CD4-positive, alpha-beta T cell (primary cell): ENCODE results near the gene CCDC174. TPM values are rescaled to one million over a fixed set of nuclear protein-coding genes. Genes with fewer than 3 reads are reported as not detected.

Experiments
- ATAC-seq: fragments of 200-7000 bp; cut with Tn5 transposase; one replicate; pipeline ENCODE4 v1.10.0; 2022; ENCODE audit warnings: mild to moderate bottlenecking; ENCODE audit not compliant: poor library complexity
- CTCF ChIA-PET: fragments of 350-600 bp; sonication (Branson Sonifier 250); formaldehyde crosslinking; loops from one replicate; lab custom pipeline; 2021; ENCODE audit warnings: antibody characterized with exemption, inconsistent platforms; lab: Charles Lee
- POLR2A ChIA-PET: fragments of 350-600 bp; sonication (Branson Sonifier 250); formaldehyde crosslinking; loops from one replicate; lab custom pipeline; 2021; ENCODE audit warnings: antibody characterized with exemption, inconsistent platforms; lab: Charles Lee
- DNase-seq, 14 experiments: peaks; one replicate each; pipeline ENCODE4 v3.0.0-alpha.2; 2013 to 2020; ENCODE audit warnings: mixed read lengths in 2 of 14
- H3K27ac ChIP-seq, 2 donors: one replicate each; pipeline versions ENCODE4 v1.5.1 to v1.7.0; 2013; ENCODE audit warnings: low read length in 2 of 2, low read depth in 1 of 2, mild to moderate bottlenecking in 1 of 2
- H3K27me3 ChIP-seq, 2 experiments: 1 replicate in 1 of 2; 2 replicates in 1 of 2; pipeline versions ENCODE4 v1.6.1 to v1.7.0; 2013; ENCODE audit warnings: low read length in 2 of 2, control low read depth in 1 of 2, mild to moderate bottlenecking in 1 of 2, moderate library complexity in 1 of 2; ENCODE audit not compliant: insufficient read depth in 2 of 2, control insufficient read depth in 1 of 2
- H3K36me3 ChIP-seq: one replicate; pipeline ENCODE4 v1.6.1; 2013; ENCODE audit warnings: low read length, control low read depth; ENCODE audit not compliant: insufficient read depth
- H3K4me1 ChIP-seq: one replicate; pipeline ENCODE4 v1.6.1; 2013; ENCODE audit warnings: low read length, control low read depth; ENCODE audit not compliant: insufficient read depth
- H3K4me3 ChIP-seq: one replicate; pipeline ENCODE4 v1.5.1; 2013; ENCODE audit warnings: mild to moderate bottlenecking, low read length, moderate library complexity
- H3K9me3 ChIP-seq, 2 experiments: 1 replicate in 1 of 2; 2 replicates in 1 of 2; pipeline versions ENCODE4 v1.6.1 to v1.7.0; 2013; ENCODE audit warnings: low read length in 2 of 2, mild to moderate bottlenecking in 2 of 2, control low read depth in 1 of 2, moderate library complexity in 1 of 2; ENCODE audit not compliant: control insufficient read depth in 1 of 2, insufficient read depth in 1 of 2
- H3K27ac Mint-ChIP-seq: one replicate; pipeline ENCODE4 v1.8.0; 2020; ENCODE audit warnings: mixed read lengths
- H3K27me3 Mint-ChIP-seq: one replicate; pipeline ENCODE4 v1.8.0; 2021; ENCODE audit warnings: mixed read lengths
- H3K36me3 Mint-ChIP-seq: one replicate; pipeline ENCODE4 v1.8.0; 2021; ENCODE audit warnings: low read depth, mixed read lengths
- H3K4me1 Mint-ChIP-seq: one replicate; pipeline ENCODE4 v1.8.0; 2021; ENCODE audit warnings: low read depth, mixed read lengths
- H3K4me3 Mint-ChIP-seq: one replicate; pipeline ENCODE4 v1.8.0; 2020; ENCODE audit warnings: mild to moderate bottlenecking, mixed read lengths
- H3K9me3 Mint-ChIP-seq: one replicate; pipeline ENCODE4 v1.8.0; 2020; ENCODE audit warnings: mixed read lengths
- intact Hi-C, 2 experiments: fragments of 100-400 bp; cut with DNase I in 1 of 2; cut with micrococcal nuclease in 1 of 2; formaldehyde crosslinking; loops; one replicate each; pipeline versions ENCODE4 v1.15.1 to v1.9.0; 2023 to 2025; cut with DNase I, micrococcal nuclease
- total RNA-seq, 174 experiments: library from RNA in 2 of 174; stranded (reverse) in 2 of 174; gene quantifications; one replicate each; pipeline ENCODE4 v1.2.3 and lab custom pipeline; 2021 to 2026
- TF ChIP-seq, protein P1 (sequence below): fragments of 200-600 bp; IDR thresholded peaks from one replicate; pipeline ENCODE4 v1.8.0; 2022; ENCODE audit warnings: antibody characterized with exemption, mild to moderate bottlenecking

CCDC174 gene
- total RNA-seq, 2 experiments from 2014 or later: 32.9 to 37.5 TPM

DNA sequence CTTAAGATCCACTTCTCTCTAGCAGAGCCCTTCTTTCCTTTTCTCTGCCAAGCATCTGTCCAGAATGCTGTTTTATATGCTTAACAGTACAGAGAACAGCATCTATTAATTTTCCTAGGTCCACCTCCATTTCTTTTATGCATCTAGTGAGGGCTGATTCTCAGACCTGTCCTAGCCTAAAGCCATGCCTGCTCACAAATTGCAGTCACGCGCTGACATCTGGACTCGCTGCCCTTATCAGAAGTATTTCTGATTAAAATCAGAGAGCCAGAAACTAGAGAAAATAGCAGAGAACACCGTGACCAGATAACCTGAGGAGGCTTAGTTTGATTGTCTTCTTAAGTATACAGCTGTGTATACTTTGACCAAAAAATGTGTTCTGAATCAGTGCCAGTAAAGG lies 25.3 kb downstream of the CCDC174 start:
- Histone ChIP-seq H3K27me3 (no peaks in the 10 kb centered on the region), H3K9me3 (peaks cover 0 to 7% of the 10 kb centered on the region in 2 experiments), H3K36me3 (peaks cover 15% of the 10 kb centered on the region), H3K4me1 (no peaks in the 10 kb centered on the region), H3K27ac (no peak overlapping the region), H3K4me3 (no peak overlapping the region)
- Mint-ChIP-seq H3K36me3 (peaks cover 20% of the 10 kb centered on the region), H3K27ac (no peak overlapping the region), H3K27me3 (no peaks in the 10 kb centered on the region), H3K9me3 (peaks cover 3% of the 10 kb centered on the region), H3K4me3 (no peak overlapping the region), H3K4me1 (no peaks in the 10 kb centered on the region)
- intact Hi-C loops: no loop called here
- TF ChIP-seq, protein P1, sequence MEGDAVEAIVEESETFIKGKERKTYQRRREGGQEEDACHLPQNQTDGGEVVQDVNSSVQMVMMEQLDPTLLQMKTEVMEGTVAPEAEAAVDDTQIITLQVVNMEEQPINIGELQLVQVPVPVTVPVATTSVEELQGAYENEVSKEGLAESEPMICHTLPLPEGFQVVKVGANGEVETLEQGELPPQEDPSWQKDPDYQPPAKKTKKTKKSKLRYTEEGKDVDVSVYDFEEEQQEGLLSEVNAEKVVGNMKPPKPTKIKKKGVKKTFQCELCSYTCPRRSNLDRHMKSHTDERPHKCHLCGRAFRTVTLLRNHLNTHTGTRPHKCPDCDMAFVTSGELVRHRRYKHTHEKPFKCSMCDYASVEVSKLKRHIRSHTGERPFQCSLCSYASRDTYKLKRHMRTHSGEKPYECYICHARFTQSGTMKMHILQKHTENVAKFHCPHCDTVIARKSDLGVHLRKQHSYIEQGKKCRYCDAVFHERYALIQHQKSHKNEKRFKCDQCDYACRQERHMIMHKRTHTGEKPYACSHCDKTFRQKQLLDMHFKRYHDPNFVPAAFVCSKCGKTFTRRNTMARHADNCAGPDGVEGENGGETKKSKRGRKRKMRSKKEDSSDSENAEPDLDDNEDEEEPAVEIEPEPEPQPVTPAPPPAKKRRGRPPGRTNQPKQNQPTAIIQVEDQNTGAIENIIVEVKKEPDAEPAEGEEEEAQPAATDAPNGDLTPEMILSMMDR: no peak
- CTCF ChIA-PET: no interaction called here
- ATAC-seq (no peak), DNase-seq (no peak)
- POLR2A ChIA-PET: interaction anchor here (1.8 kb wide), 1 partner anchor 25 kb away, joined by 6 read pairs; the partner anchor contains the start of gene CCDC174

- H3K4me1 Mint-ChIP-seq: no peaks in the 10 kb centered on the region
- TF ChIP-seq, protein P1: no peak
- H3K36me3 ChIP-seq: peaks cover 4% of the 10 kb centered on the region
- no peak overlapping the region for H3K4me3 ChIP-seq
- peaks cover 8% of the 10 kb centered on the region for H3K36me3 Mint-ChIP-seq
- H3K9me3 ChIP-seq: peaks cover 0 to 7% of the 10 kb centered on the region in 2 experiments
- CTCF ChIA-PET: no interaction called here
- no peak overlapping the region for H3K27ac Mint-ChIP-seq
- no peak overlapping the region for H3K4me3 Mint-ChIP-seq
- POLR2A ChIA-PET: interaction anchor here (1.8 kb wide), 1 partner anchor 26 kb away, joined by 6 read pairs; the partner anchor contains the start of gene CCDC174
- intact Hi-C loops: no loop called here
- H3K27me3 ChIP-seq: no peaks in the 10 kb centered on the region
- DNase-seq (no peak), ATAC-seq (no peak)
- H3K27ac ChIP-seq: no peak overlapping the region
- H3K9me3 Mint-ChIP-seq: peaks cover 3% of the 10 kb centered on the region
- H3K27me3 Mint-ChIP-seq: no peaks in the 10 kb centered on the region
- no peaks in the 10 kb centered on the region for H3K4me1 ChIP-seq
Observed at GRCh38 chr3:14678015-14678503, 26.5 kb downstream of the CCDC174 start.

DNA sequence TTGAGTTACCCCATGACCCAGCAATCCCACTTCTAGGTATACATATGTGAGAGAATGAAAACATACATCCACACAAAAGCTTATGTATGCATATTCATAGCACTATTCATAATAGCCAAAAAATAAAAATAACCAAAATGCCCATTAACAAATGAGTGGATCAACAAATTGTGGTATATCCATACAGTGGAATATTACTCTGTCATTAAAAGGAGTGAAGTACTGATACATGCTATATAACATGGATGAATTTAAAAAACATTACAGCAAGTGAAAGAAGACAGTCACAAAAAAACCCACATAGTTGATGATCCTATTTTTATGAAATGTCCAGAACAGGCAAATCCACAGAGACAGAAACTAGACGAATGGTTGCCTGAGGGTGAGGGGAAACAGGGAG lies 28.6 kb downstream of the CCDC174 start:
- H3K4me1 ChIP-seq: no peaks in the 10 kb centered on the region
- ChIA-PET POLR2A (interaction anchor here (0.6 kb wide), 2 partner anchors 15 to 462 kb away, joined by 3 to 4 read pairs; no protein-coding TSS in a partner anchor), CTCF (no interaction called here)
- Mint-ChIP-seq H3K4me3 (no peak overlapping the region), H3K27me3 (no peaks in the 10 kb centered on the region), H3K4me1 (no peaks in the 10 kb centered on the region), H3K36me3 (no peaks in the 10 kb centered on the region), H3K9me3 (peaks cover 3% of the 10 kb centered on the region), H3K27ac (no peak overlapping the region)
- intact Hi-C loops: no loop called here
- no peaks in the 10 kb centered on the region for H3K27me3 ChIP-seq
- H3K27ac ChIP-seq: no peak overlapping the region
- no peaks in the 10 kb centered on the region for H3K36me3 ChIP-seq
- DNase-seq: no peak
- TF ChIP-seq, protein P1: no peak
- H3K4me3 ChIP-seq: no peak overlapping the region
- no peak for ATAC-seq
- peaks cover 0 to 7% of the 10 kb centered on the region in 2 experiments for H3K9me3 ChIP-seq
